Neural progenitor cell (in vitro differentiated cells): ENCODE measurements around the gene ZNF174. TPM values are rescaled to one million over a fixed set of nuclear protein-coding genes. Genes with fewer than 3 reads are reported as not detected.

Experiments
- DNase-seq: peaks from one replicate; pipeline ENCODE4 v3.0.0-alpha.2; 2016; ENCODE audit warnings: low spot score
- H2AFZ ChIP-seq: fragments of 200-600 bp; sonication (generic); replicated peaks from 2 replicates; pipeline ENCODE4 v1.6.1; 2016; ENCODE audit warnings: antibody characterized with exemption
- H3F3A ChIP-seq: fragments of 200-600 bp; sonication (generic); 2 replicates; pipeline ENCODE4 v1.6.1; 2016; ENCODE audit warnings: antibody characterized with exemption, low read depth
- H3K27ac ChIP-seq: fragments of 200-600 bp; sonication (generic); 2 replicates; pipeline ENCODE4 v1.5.1; 2016; ENCODE audit warnings: mild to moderate bottlenecking
- H3K27me3 ChIP-seq: fragments of 200-600 bp; sonication (generic); 2 replicates; pipeline ENCODE4 v1.6.1; 2016; ENCODE audit warnings: mild to moderate bottlenecking, moderate library complexity
- H3K36me3 ChIP-seq: fragments of 200-600 bp; sonication (generic); 2 replicates; pipeline ENCODE4 v1.5.1; 2016
- H3K4me1 ChIP-seq: fragments of 200-600 bp; sonication (generic); 2 replicates; pipeline ENCODE4 v1.6.1; 2016; ENCODE audit warnings: mixed run types
- H3K4me2 ChIP-seq: fragments of 200-600 bp; sonication (generic); 2 replicates; pipeline ENCODE4 v1.6.1; 2016
- H3K4me3 ChIP-seq: fragments of 200-600 bp; sonication (generic); 2 replicates; pipeline ENCODE4 v1.5.1; 2016
- H3K79me2 ChIP-seq: fragments of 200-600 bp; sonication (generic); 2 replicates; pipeline ENCODE4 v1.6.1; 2016; ENCODE audit warnings: low read depth
- H3K9ac ChIP-seq: fragments of 200-600 bp; sonication (generic); 2 replicates; pipeline ENCODE4 v1.6.1; 2016
- H3K9me3 ChIP-seq: fragments of 200-600 bp; sonication (generic); 2 replicates; pipeline ENCODE4 v1.5.1; 2016; ENCODE audit warnings: low read depth
- H4K20me1 ChIP-seq: fragments of 200-600 bp; sonication (generic); 2 replicates; pipeline ENCODE4 v1.6.1; 2016; ENCODE audit warnings: low read depth
- H3K27ac Mint-ChIP-seq: 3 replicates; pipeline ENCODE4 v1.8.0; 2021; ENCODE audit warnings: mixed read lengths
- H3K27me3 Mint-ChIP-seq: 2 replicates; pipeline ENCODE4 v1.8.0; 2022; ENCODE audit warnings: low read depth, mild to moderate bottlenecking, inconsistent platforms, moderate library complexity, mixed read lengths; ENCODE audit not compliant: insufficient read depth
- H3K36me3 Mint-ChIP-seq: 3 replicates; pipeline ENCODE4 v1.8.0; 2021; ENCODE audit warnings: mixed read lengths
- H3K4me1 Mint-ChIP-seq: 3 replicates; pipeline ENCODE4 v1.8.0; 2021; ENCODE audit warnings: mixed read lengths
- H3K4me3 Mint-ChIP-seq: 3 replicates; pipeline ENCODE4 v1.8.0; 2021; ENCODE audit warnings: mild to moderate bottlenecking, moderate library complexity, mixed read lengths
- H3K9me3 Mint-ChIP-seq: 3 replicates; pipeline ENCODE4 v1.8.0; 2020; ENCODE audit warnings: mixed read lengths
- EZH2 ChIP-seq: fragments of 200-600 bp; sonication (generic); IDR thresholded peaks from 2 replicates; pipeline ENCODE4 v1.6.1; 2017; ENCODE audit warnings: antibody characterized with exemption, mild to moderate bottlenecking, moderate library complexity
- EZH2phosphoT487 ChIP-seq: fragments of 200-600 bp; sonication (generic); IDR thresholded peaks from 2 replicates; pipeline ENCODE4 v1.6.1; 2017; ENCODE audit warnings: antibody characterized with exemption
- total RNA-seq: library from RNA; depleted of rRNA; stranded (reverse); fragments of >200 nt; gene quantifications from 2 replicates; pipeline ENCODE4 v1.2.3, GENCODE V29; 2015; ENCODE audit warnings: low replicate concordance
- TF ChIP-seq, protein P1 (sequence below): fragments of 200-600 bp; sonication (generic); IDR thresholded peaks from 2 replicates; pipeline ENCODE4 v1.5.1; 2017; ENCODE audit warnings: antibody characterized with exemption, mild to moderate bottlenecking

ZNF174 gene
- total RNA-seq, 1 donor from 2014 or later: 9.9 TPM

DNA sequence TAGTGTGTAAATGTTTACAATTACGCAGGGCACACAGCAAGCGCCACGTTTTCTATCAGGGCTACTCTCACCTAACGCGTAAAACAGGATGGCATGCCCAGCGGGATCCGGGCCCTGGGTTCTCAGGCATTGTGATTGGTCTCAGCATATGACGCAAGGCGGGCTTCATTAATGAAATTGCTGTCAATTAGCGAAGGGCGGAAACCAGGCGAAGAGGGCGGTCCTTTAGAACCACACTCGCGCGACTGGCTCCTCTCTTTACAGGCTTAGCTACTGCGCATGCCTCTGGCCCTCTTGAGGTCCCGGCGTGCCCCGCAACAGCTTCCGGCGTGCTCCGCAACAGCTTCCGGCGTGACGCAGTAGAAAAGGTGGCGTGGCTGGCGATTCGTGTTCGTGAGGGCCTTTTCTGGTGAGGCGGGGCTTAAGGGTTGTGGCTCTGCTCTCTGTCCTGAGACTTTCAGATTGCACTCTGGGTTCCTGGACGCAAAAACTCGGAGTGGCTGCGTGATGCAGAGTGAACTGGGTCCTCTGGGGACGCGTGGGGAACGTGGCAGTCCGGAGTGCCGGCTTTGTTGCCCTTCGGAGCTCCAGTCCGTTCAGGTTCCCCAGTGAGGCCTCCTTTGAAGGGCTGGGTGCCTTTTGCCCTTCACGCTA is 36.1 kb upstream of the ZNF174 start:
- H3F3A ChIP-seq: no peaks in the 10 kb centered on the region
- H3K9me3 ChIP-seq: no peaks in the 10 kb centered on the region
- H2AFZ ChIP-seq: no peak overlapping the region
- no peaks in the 10 kb centered on the region for H3K4me1 ChIP-seq
- Mint-ChIP-seq H3K4me1 (no peaks in the 10 kb centered on the region), H3K36me3 (no peaks in the 10 kb centered on the region), H3K4me3 (no peak overlapping the region), H3K27ac (no peak overlapping the region), H3K9me3 (peaks cover 9% of the 10 kb centered on the region), H3K27me3 (peaks cover 4% of the 10 kb centered on the region)
- DNase-seq: no peak
- H3K27me3 ChIP-seq: peaks cover 5% of the 10 kb centered on the region
- H3K4me3 ChIP-seq: no peak overlapping the region
- no peak overlapping the region for H3K4me2 ChIP-seq
- no peak overlapping the region for H3K9ac ChIP-seq
- no peaks in the 10 kb centered on the region for H4K20me1 ChIP-seq
- TF ChIP-seq, protein P1, sequence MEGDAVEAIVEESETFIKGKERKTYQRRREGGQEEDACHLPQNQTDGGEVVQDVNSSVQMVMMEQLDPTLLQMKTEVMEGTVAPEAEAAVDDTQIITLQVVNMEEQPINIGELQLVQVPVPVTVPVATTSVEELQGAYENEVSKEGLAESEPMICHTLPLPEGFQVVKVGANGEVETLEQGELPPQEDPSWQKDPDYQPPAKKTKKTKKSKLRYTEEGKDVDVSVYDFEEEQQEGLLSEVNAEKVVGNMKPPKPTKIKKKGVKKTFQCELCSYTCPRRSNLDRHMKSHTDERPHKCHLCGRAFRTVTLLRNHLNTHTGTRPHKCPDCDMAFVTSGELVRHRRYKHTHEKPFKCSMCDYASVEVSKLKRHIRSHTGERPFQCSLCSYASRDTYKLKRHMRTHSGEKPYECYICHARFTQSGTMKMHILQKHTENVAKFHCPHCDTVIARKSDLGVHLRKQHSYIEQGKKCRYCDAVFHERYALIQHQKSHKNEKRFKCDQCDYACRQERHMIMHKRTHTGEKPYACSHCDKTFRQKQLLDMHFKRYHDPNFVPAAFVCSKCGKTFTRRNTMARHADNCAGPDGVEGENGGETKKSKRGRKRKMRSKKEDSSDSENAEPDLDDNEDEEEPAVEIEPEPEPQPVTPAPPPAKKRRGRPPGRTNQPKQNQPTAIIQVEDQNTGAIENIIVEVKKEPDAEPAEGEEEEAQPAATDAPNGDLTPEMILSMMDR: no peak
- H3K27ac ChIP-seq: no peak overlapping the region
- no peaks in the 10 kb centered on the region for H3K36me3 ChIP-seq
- no peaks in the 10 kb centered on the region for H3K79me2 ChIP-seq

DNA sequence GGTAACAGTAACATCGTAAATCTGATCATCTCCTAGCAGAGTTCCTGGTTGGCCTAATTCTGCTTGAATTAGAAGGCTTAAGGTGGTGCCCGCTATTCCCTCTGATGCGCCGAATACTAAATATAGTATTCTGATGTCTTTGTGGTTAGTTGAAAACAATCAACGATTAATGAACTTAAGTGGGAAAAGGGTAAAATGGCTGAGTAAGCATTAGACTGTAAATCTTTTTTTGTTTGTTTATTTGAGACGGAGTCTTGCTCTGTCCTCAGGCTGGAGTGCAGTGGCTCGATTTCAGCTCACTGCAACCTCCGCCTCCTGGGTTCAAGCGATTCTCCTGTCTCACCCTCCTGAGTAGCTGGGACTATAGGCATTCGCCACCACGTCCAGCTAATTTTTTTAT is 31.9 kb upstream of the ZNF174 start:
- Histone ChIP-seq H4K20me1 (no peaks in the 10 kb centered on the region), H3K27me3 (no peaks in the 10 kb centered on the region), H3K4me3 (no peak overlapping the region), H3K9ac (no peak overlapping the region), H3K27ac (no peak overlapping the region), H3K9me3 (no peaks in the 10 kb centered on the region), H3K4me1 (no peaks in the 10 kb centered on the region), H3K4me2 (no peak overlapping the region), H3K79me2 (no peaks in the 10 kb centered on the region), H2AFZ (no peak overlapping the region), H3F3A (no peaks in the 10 kb centered on the region), H3K36me3 (no peaks in the 10 kb centered on the region)
- H3K27me3 Mint-ChIP-seq: peaks cover 4% of the 10 kb centered on the region
- peaks cover 16% of the 10 kb centered on the region for H3K9me3 Mint-ChIP-seq
- H3K27ac Mint-ChIP-seq: no peak overlapping the region
- DNase-seq: no peak
- no peaks in the 10 kb centered on the region for H3K4me1 Mint-ChIP-seq
- H3K4me3 Mint-ChIP-seq: no peak overlapping the region
- no peak for TF ChIP-seq EZH2
- TF ChIP-seq EZH2phosphoT487: no peak
- TF ChIP-seq, protein P1: no peak
- no peaks in the 10 kb centered on the region for H3K36me3 Mint-ChIP-seq

DNA sequence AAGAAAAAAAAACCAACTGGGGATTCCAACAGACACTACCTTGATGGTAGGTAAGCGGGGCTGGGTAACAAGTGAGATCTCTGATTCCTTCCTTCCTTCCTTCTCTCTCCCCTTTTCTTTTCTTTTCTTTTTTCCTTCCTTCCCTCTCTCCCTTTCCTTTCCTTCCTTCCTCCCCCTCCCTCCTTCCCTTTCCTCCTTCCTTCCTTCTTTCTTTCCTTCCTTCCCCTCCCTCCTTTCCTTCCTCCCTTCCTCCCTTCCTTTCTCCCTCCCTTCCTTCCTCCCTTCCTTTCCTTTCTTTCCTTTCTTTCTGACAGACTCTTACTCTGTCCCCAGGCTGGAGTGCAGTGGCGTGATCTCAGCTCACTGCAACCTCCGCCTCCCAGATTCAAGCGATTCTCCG is 25.3 kb upstream of the ZNF174 start:
- DNase-seq: no peak

More for the DNA sequence above, 25.3 kb upstream of the ZNF174 start:
- Histone ChIP-seq H3K27ac (no peak overlapping the region), H2AFZ (no peak overlapping the region), H3K9me3 (peaks cover 2% of the 10 kb centered on the region), H3K27me3 (no peaks in the 10 kb centered on the region), H3K36me3 (no peaks in the 10 kb centered on the region), H3K4me3 (no peak overlapping the region), H4K20me1 (no peaks in the 10 kb centered on the region), H3F3A (no peaks in the 10 kb centered on the region), H3K9ac (no peak overlapping the region), H3K4me2 (no peak overlapping the region), H3K79me2 (no peaks in the 10 kb centered on the region), H3K4me1 (no peaks in the 10 kb centered on the region)
- TF ChIP-seq, protein P1: no peak
- TF ChIP-seq EZH2phosphoT487 (no peak), EZH2 (no peak)
- peaks cover 9% of the 10 kb centered on the region for H3K27me3 Mint-ChIP-seq
- H3K36me3 Mint-ChIP-seq: peaks cover 13% of the 10 kb centered on the region
- peaks cover 32% of the 10 kb centered on the region for H3K9me3 Mint-ChIP-seq
- H3K4me1 Mint-ChIP-seq: no peaks in the 10 kb centered on the region
- no peak overlapping the region for H3K4me3 Mint-ChIP-seq
- no peak overlapping the region for H3K27ac Mint-ChIP-seq
